Peyer's patch (tissue), 4 donors: ENCODE data around the gene SCFD2. TPM values are rescaled to one million over a fixed set of nuclear protein-coding genes. Genes with fewer than 3 reads are reported as not detected.
"Not testable (repeated sequence)": the region's sequence is repeated elsewhere in the genome, so short reads cannot be mapped to it uniquely, and the experiment has no call there.

ENCODE experiments used
- DNase-seq, 3 donors: peaks; one replicate each; pipeline ENCODE4 v3.0.0-alpha.2; 2017 to 2019
- H3K27ac ChIP-seq, 4 donors: fragments of 200-600 bp; sonication (generic); one replicate each; pipeline ENCODE4 v1.5.1; 2016 to 2019
- H3K27me3 ChIP-seq, 2 donors: fragments of 200-600 bp; sonication (generic); one replicate each; pipeline ENCODE4 v1.5.1; 2019
- H3K36me3 ChIP-seq, 3 donors: fragments of 200-600 bp; sonication (generic); one replicate each; pipeline ENCODE4 v1.5.1; 2016 to 2019
- H3K4me1 ChIP-seq, 4 donors: fragments of 200-600 bp; sonication (generic); one replicate each; pipeline ENCODE4 v1.5.1; 2016 to 2019
- H3K4me3 ChIP-seq, 4 donors: fragments of 200-600 bp; sonication (generic); 1 replicate in 3 of 4; 2 replicates in 1 of 4; pipeline ENCODE4 v1.5.1; 2016 to 2019; ENCODE audit warnings: mild to moderate bottlenecking in 1 of 4
- H3K9me3 ChIP-seq, 4 donors: fragments of 200-600 bp; sonication (generic); one replicate each; pipeline ENCODE4 v1.5.1; 2016 to 2019; ENCODE audit warnings: mild to moderate bottlenecking in 1 of 4
- CTCF ChIP-seq, 6 experiments: fragments of 450-650 bp in 4 of 6; fragments of 200-600 bp in 2 of 6; sonication (generic) in 1 of 6; IDR thresholded peaks; one replicate each; pipeline ENCODE4 v1.5.1; 2017 to 2019; ENCODE audit warnings: antibody characterized with exemption in 6 of 6, mild to moderate bottlenecking in 3 of 6, moderate library complexity in 1 of 6
- POLR2A ChIP-seq, 2 donors: fragments of 450-650 bp; IDR thresholded peaks; one replicate each; pipeline ENCODE4 v1.5.1; 2017; ENCODE audit warnings: antibody characterized with exemption in 2 of 2, mild to moderate bottlenecking in 2 of 2, moderate library complexity in 2 of 2
- total RNA-seq, 4 donors: library from RNA; depleted of rRNA; stranded (reverse); fragments of >200 nt; gene quantifications; one replicate each; pipeline ENCODE4 v1.1.0, GENCODE V29; 2016

SCFD2 gene
- total RNA-seq = 100 to 1,000 TPM in 1 of 4 donors, 10 to 100 TPM in 3; 17.3 to 165 (median 30.1) TPM

DNA sequence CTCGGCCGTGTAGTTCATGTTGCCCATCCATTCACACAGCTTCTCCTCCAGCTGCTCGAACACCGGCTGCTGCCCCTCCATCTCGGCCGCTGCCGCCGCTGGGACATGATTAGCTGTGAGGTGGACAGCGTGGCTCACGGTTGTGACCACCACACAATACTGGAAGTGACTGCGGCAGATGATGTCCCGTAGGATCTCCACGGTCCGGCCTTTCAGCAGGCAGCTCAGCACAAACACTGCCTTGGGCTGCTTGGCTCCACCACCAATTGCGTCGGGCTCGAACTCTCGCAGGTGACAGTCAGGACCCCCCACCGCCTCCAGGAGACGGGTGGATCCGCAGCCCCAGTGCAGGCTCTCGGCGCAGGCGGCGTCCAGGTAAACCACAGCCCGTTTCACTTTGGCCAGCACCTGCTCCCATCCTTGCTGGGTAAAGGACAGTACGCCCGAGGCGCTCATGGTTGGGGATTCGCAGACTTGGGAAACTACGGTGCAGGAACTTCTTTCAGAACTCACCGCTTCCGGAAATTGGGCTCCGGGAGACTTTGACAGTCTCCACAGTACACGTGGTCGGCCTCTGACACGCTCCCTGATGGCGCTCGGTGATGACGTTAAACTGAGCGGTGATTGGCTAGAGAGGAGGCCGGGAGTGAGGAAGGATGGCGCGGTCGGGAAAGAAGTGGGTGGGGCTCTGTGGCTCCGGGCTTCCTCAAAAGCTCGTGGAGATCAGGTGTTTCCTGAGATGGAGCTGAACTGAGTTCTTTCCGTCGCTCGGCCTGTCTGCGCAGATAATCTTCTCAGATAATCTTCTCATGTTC, at the start of gene SCFD2:
Gene SCFD2 (minus strand): TSS at position 576 of the 815 bp plus-strand sequence.
- DNase-seq = peak; percentile 98 to 100 (median 99)
- TF ChIP-seq CTCF (IDR thresholded peaks at IDR 0.05) = no peak
- TF ChIP-seq POLR2A (IDR thresholded peaks at IDR 0.05) = peak in 1 of 2 donors; percentile 23
- H3K4me1 ChIP-seq = peaks cover 0 to 27% (median 0%) of the 10 kb centered on the region in 4 donors

DNA sequence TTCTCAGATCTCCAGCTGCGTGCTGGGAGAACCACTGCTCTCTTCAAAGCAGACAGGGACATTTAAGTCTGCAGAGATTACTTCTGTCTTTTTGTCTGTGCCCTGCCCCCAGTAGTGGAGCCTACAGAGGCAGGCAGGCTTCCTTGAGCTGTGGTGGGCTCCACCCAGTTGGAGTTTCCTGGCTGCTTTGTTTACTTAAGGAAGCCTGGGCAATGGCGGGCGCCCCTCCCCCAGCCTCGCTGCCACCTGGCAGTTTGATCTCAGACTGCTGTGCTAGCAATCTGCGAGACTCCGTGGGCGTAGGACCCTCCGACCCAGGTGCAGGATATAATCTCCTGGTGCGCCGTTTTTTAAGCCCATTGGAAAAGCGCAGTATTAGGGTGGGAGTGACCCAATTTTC, 43.6 kb upstream of the SCFD2 start:
- not testable (repeated sequence) for H3K4me3 ChIP-seq, H3K4me1 ChIP-seq, H3K27me3 ChIP-seq, H3K9me3 ChIP-seq, DNase-seq, H3K27ac ChIP-seq
- H3K36me3 ChIP-seq = peaks cover 0 to 11% (median 0%) of the 10 kb centered on the region in 3 donors

More for the DNA sequence above, at the start of gene SCFD2:
- H3K27ac ChIP-seq = peak within 1 kb of the TSS; percentile 47 to 77 (median 56)
- no peaks in the 10 kb centered on the region for H3K9me3 ChIP-seq
- peak within 1 kb of the TSS; percentile 76 to 100 (median 86) for H3K4me3 ChIP-seq
- H3K27me3 ChIP-seq = no peaks in the 10 kb centered on the region
- no peaks in the 10 kb centered on the region for H3K36me3 ChIP-seq

GRCh38 chr4:53380221-53380620, 14.4 kb upstream of the SCFD2 start:
- H3K9me3 ChIP-seq = no peaks in the 10 kb centered on the region
- no peak overlapping the region for H3K4me3 ChIP-seq
- H3K36me3 ChIP-seq = peaks cover 0 to 33% (median 0%) of the 10 kb centered on the region in 3 donors
- peaks cover 0 to 14% (median 4%) of the 10 kb centered on the region in 4 donors for H3K4me1 ChIP-seq
- H3K27me3 ChIP-seq = no peaks in the 10 kb centered on the region
- no peak for TF ChIP-seq CTCF (IDR thresholded peaks at IDR 0.05)
- no peak for TF ChIP-seq POLR2A (IDR thresholded peaks at IDR 0.05)
- no peak for DNase-seq
- no peak overlapping the region for H3K27ac ChIP-seq

DNA sequence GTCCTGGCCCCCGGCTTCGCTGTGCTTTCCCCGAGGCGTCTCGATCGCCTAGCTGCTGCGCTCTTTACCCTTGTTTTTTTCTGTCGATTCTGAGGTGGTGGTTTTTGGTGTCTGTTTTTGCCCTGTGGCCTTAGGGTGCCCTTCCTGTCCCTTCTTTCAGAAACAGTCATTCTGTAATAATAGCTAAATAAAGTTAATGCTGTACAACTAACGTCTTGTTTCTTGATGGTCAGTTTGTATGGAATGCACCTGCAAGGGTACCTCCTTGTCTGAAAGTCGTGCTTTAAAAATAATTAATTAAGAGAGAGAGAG, 12.3 kb upstream of the SCFD2 start:
- no peak for TF ChIP-seq CTCF (IDR thresholded peaks at IDR 0.05)
- no peaks in the 10 kb centered on the region for H3K27me3 ChIP-seq
- peaks cover 0 to 14% (median 4%) of the 10 kb centered on the region in 4 donors for H3K4me1 ChIP-seq
- peaks cover 0 to 13% (median 0%) of the 10 kb centered on the region in 3 donors for H3K36me3 ChIP-seq
- H3K9me3 ChIP-seq = no peaks in the 10 kb centered on the region
- no peak for DNase-seq
- peak overlapping the region; percentile 64 to 97 (median 84) for H3K4me3 ChIP-seq
- H3K27ac ChIP-seq = peak overlapping the region; percentile 83 to 90 (median 88)

- peak within 1 kb of the TSS; percentile 64 to 97 (median 84) for H3K4me3 ChIP-seq
- no peaks in the 10 kb centered on the region for H3K27me3 ChIP-seq
- H3K9me3 ChIP-seq = no peaks in the 10 kb centered on the region
- H3K36me3 ChIP-seq = peaks cover 0 to 7% (median 0%) of the 10 kb centered on the region in 3 donors
- DNase-seq = peak; percentile 94 to 99 (median 98)
- H3K27ac ChIP-seq = peak within 1 kb of the TSS; percentile 83 to 90 (median 88)
- H3K4me1 ChIP-seq = peaks cover 0 to 14% (median 4%) of the 10 kb centered on the region in 4 donors
- TF ChIP-seq POLR2A (IDR thresholded peaks at IDR 0.05) (peak; percentile 52 to 77), CTCF (IDR thresholded peaks at IDR 0.05) (no peak)
Observed at GRCh38 chr4:53377319-53378170, 11.7 kb upstream of the SCFD2 start, which contains the start of gene FIP1L1. Gene FIP1L1 (plus strand): TSS chr4:53377641. CDS start chr4:53377839, 198 bp downstream.
